ENCODE results near the gene GMCL1. TPM values are rescaled to one million over a fixed set of nuclear protein-coding genes. Genes with fewer than 3 reads are reported as not detected.

The GMCL1 gene
- total and polyA plus RNA-seq, 2 of the 13 experiments (the other 11 are each of a cell fraction or from before 2014, with no cell fraction given): 18.7 to 24.0 TPM

DNA sequence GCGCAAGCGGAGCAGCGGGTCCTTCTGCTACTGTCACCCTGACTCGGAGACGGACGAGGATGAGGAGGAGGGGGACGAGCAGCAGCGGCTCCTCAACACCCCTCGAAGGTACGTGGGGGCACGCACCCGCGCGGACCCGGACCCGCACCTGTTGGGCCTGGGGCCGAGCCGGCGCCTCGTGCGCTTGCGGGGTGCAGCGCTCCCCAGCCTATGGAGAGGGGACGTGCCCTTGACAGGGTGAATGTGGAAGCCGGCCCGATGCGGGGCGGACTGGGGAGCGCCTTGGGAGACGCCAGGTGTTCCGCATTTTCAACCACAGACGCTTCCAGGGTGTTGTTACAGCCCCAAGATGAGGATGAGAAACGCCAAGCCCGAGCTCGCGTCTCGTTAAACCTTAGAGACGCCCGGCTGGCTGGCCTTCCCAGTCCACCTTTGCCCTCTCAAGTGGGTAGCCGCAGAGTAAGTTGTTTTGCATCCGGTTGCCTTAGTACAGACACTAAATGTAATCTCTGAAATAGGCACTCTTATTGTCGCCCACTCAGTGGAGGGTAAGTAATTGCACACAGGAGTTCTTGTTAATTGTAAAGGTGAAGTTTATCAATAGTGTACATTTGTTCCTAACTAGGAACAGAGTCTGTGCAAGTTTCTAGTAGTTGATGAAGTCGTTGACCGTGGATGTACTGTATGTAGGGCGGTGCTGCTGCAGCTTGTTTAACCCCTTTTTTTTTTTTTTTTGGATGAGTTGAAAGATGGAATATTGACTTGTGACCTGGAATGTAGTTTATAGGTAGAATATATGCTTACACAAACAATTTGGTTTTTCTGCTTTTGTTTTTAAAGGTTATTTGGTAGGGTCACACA lies 815 bp downstream of the GMCL1 start (continued):
- TF ChIP-seq, protein P1, sequence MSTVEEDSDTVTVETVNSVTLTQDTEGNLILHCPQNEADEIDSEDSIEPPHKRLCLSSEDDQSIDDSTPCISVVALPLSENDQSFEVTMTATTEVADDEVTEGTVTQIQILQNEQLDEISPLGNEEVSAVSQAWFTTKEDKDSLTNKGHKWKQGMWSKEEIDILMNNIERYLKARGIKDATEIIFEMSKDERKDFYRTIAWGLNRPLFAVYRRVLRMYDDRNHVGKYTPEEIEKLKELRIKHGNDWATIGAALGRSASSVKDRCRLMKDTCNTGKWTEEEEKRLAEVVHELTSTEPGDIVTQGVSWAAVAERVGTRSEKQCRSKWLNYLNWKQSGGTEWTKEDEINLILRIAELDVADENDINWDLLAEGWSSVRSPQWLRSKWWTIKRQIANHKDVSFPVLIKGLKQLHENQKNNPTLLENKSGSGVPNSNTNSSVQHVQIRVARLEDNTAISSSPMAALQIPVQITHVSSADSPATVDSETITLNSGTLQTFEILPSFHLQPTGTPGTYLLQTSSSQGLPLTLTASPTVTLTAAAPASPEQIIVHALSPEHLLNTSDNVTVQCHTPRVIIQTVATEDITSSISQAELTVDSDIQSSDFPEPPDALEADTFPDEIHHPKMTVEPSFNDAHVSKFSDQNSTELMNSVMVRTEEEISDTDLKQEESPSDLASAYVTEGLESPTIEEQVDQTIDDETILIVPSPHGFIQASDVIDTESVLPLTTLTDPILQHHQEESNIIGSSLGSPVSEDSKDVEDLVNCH (CRISPR knock-in tag; IDR thresholded peaks at IDR 0.05): no peak
- TF ChIP-seq ZNF766 (CRISPR knock-in tag; IDR thresholded peaks at IDR 0.05; ENCODE audit: borderline replicate concordance): no peak
- TF ChIP-seq FOXJ3 (CRISPR knock-in tag; IDR thresholded peaks at IDR 0.05; ENCODE audit: borderline replicate concordance): peak; percentile 28; the same call in 1 of the 2 replicates
- TF ChIP-seq ZNF251 (CRISPR knock-in tag; IDR thresholded peaks at IDR 0.05): no peak
- no peak for TF ChIP-seq ELF1 (CRISPR knock-in tag; IDR thresholded peaks at IDR 0.05)
- TF ChIP-seq FIP1L1 (IDR thresholded peaks at IDR 0.05; ENCODE audit: borderline replicate concordance, insufficient read depth, low read depth, low read length): no peak; the same call in 1 of the 2 replicates
- no peak for TF ChIP-seq RORA (CRISPR knock-in tag; IDR thresholded peaks at IDR 0.05)
- TF ChIP-seq MBD4 (IDR thresholded peaks at IDR 0.05; ENCODE audit: borderline replicate concordance, low read length): no peak
- TF ChIP-seq MZF1 (CRISPR knock-in tag; IDR thresholded peaks at IDR 0.05; ENCODE audit: borderline replicate concordance): no peak
- no peak for TF ChIP-seq SIX4 (CRISPR knock-in tag; IDR thresholded peaks at IDR 0.05)
- no peak for TF ChIP-seq FOXK1 (CRISPR knock-in tag; IDR thresholded peaks at IDR 0.05; ENCODE audit: borderline replicate concordance, low read depth)
- TF ChIP-seq ZSCAN30 (CRISPR knock-in tag; IDR thresholded peaks at IDR 0.05): no peak
- no peak for TF ChIP-seq LRRFIP1 (CRISPR knock-in tag; conservative IDR thresholded peaks at IDR 0.05)
- no peak for TF ChIP-seq ZNF562 (CRISPR knock-in tag; IDR thresholded peaks at IDR 0.05; ENCODE audit: borderline replicate concordance)
- TF ChIP-seq RBFOX2 (IDR thresholded peaks at IDR 0.05; ENCODE audit: low read depth, low read length): no peak
- TF ChIP-seq BRCA1 (CRISPR knock-in tag; IDR thresholded peaks at IDR 0.05): peak; percentile 50; the same call in 1 of the 2 replicates
- no peak for TF ChIP-seq ZNF292 (CRISPR knock-in tag; IDR thresholded peaks at IDR 0.05; ENCODE audit: borderline replicate concordance, low read depth)
- TF ChIP-seq ZNF7 (CRISPR knock-in tag; IDR thresholded peaks at IDR 0.05): no peak
- TF ChIP-seq GPN1 (CRISPR knock-in tag; IDR thresholded peaks at IDR 0.05; ENCODE audit: borderline replicate concordance): no peak
- TF ChIP-seq RBM22 (optimal IDR thresholded peaks at IDR 0.05; ENCODE audit: low read length): no peak
- TF ChIP-seq, protein P2, sequence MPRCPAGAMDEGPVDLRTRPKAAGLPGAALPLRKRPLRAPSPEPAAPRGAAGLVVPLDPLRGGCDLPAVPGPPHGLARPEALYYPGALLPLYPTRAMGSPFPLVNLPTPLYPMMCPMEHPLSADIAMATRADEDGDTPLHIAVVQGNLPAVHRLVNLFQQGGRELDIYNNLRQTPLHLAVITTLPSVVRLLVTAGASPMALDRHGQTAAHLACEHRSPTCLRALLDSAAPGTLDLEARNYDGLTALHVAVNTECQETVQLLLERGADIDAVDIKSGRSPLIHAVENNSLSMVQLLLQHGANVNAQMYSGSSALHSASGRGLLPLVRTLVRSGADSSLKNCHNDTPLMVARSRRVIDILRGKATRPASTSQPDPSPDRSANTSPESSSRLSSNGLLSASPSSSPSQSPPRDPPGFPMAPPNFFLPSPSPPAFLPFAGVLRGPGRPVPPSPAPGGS (CRISPR knock-in tag; IDR thresholded peaks at IDR 0.05): 0 out of 2 replicates have a peak, but pooled peaks have one; percentile 44
- TF ChIP-seq MAFK (conservative IDR thresholded peaks at IDR 0.05 in 1 of 2, IDR thresholded peaks at IDR 0.05 in 1 of 2; ENCODE audit: low read length in 2 of 2): 0 out of 4 replicates have a peak, but pooled peaks of 1 of the 2 experiments have one; percentile 0
